Liver (tissue), 3 donors: ENCODE measurements around the gene DYRK4.

Source experiments
- ATF3 ChIP-seq: IDR thresholded peaks from 2 replicates; pipeline ENCODE4 v1.6.1; 2016; ENCODE audit warnings: antibody characterized with exemption
- GABPA ChIP-seq, 2 donors: IDR thresholded peaks in 1 of 2; conservative IDR thresholded peaks in 1 of 2; 2 replicates each; pipeline ENCODE4 v1.6.1; 2016; ENCODE audit warnings: antibody characterized with exemption in 2 of 2, mild to moderate bottlenecking in 1 of 2, moderate library complexity in 1 of 2
- JUND ChIP-seq, 2 donors: IDR thresholded peaks; 2 replicates each; pipeline ENCODE4 v1.6.1; 2016; ENCODE audit warnings: antibody characterized with exemption in 2 of 2
- SP1 ChIP-seq: IDR thresholded peaks from 2 replicates; pipeline ENCODE4 v1.6.1; 2018; ENCODE audit warnings: antibody characterized with exemption, mild to moderate bottlenecking
- TAF1 ChIP-seq: conservative IDR thresholded peaks from 2 replicates; pipeline ENCODE4 v1.6.1; 2016; ENCODE audit warnings: antibody characterized with exemption, mild to moderate bottlenecking
- YY1 ChIP-seq: IDR thresholded peaks from 2 replicates; pipeline ENCODE4 v1.6.1; 2016; ENCODE audit warnings: antibody characterized with exemption, mild to moderate bottlenecking
- TF ChIP-seq, protein P1 (sequence below): fragments of 150-350 bp; IDR thresholded peaks from 2 replicates; pipeline ENCODE4 v1.5.1; 2017; ENCODE audit warnings: improper control_type of control experiment, low read depth, low read length; ENCODE audit not compliant: missing input control
- TF ChIP-seq, protein P2 (sequence below): IDR thresholded peaks from 2 replicates; pipeline ENCODE4 v1.6.1; 2016; ENCODE audit warnings: antibody characterized with exemption
- TF ChIP-seq, protein P3 (sequence below): IDR thresholded peaks from 2 replicates; pipeline ENCODE4 v1.6.1; 2016; ENCODE audit warnings: antibody characterized with exemption
- TF ChIP-seq, protein P4 (sequence below): IDR thresholded peaks from 2 replicates; pipeline ENCODE4 v1.6.1; 2016; ENCODE audit warnings: antibody characterized with exemption, mild to moderate bottlenecking
- donor health status: healthy.
- donor health status: healthy.

- TF ChIP-seq, protein P1, sequence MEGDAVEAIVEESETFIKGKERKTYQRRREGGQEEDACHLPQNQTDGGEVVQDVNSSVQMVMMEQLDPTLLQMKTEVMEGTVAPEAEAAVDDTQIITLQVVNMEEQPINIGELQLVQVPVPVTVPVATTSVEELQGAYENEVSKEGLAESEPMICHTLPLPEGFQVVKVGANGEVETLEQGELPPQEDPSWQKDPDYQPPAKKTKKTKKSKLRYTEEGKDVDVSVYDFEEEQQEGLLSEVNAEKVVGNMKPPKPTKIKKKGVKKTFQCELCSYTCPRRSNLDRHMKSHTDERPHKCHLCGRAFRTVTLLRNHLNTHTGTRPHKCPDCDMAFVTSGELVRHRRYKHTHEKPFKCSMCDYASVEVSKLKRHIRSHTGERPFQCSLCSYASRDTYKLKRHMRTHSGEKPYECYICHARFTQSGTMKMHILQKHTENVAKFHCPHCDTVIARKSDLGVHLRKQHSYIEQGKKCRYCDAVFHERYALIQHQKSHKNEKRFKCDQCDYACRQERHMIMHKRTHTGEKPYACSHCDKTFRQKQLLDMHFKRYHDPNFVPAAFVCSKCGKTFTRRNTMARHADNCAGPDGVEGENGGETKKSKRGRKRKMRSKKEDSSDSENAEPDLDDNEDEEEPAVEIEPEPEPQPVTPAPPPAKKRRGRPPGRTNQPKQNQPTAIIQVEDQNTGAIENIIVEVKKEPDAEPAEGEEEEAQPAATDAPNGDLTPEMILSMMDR: no peak
- no peak for TF ChIP-seq ATF3
- TF ChIP-seq GABPA (IDR thresholded peaks at IDR 0.05 in 1 of 2, conservative IDR thresholded peaks at IDR 0.05 in 1 of 2): no peak
- TF ChIP-seq, protein P2, sequence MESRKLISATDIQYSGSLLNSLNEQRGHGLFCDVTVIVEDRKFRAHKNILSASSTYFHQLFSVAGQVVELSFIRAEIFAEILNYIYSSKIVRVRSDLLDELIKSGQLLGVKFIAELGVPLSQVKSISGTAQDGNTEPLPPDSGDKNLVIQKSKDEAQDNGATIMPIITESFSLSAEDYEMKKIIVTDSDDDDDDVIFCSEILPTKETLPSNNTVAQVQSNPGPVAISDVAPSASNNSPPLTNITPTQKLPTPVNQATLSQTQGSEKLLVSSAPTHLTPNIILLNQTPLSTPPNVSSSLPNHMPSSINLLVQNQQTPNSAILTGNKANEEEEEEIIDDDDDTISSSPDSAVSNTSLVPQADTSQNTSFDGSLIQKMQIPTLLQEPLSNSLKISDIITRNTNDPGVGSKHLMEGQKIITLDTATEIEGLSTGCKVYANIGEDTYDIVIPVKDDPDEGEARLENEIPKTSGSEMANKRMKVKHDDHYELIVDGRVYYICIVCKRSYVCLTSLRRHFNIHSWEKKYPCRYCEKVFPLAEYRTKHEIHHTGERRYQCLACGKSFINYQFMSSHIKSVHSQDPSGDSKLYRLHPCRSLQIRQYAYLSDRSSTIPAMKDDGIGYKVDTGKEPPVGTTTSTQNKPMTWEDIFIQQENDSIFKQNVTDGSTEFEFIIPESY: no peak
- no peak for TF ChIP-seq TAF1
- TF ChIP-seq, protein P3, sequence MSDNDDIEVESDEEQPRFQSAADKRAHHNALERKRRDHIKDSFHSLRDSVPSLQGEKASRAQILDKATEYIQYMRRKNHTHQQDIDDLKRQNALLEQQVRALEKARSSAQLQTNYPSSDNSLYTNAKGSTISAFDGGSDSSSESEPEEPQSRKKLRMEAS: no peak
- no peak for TF ChIP-seq SP1
- TF ChIP-seq, protein P4, sequence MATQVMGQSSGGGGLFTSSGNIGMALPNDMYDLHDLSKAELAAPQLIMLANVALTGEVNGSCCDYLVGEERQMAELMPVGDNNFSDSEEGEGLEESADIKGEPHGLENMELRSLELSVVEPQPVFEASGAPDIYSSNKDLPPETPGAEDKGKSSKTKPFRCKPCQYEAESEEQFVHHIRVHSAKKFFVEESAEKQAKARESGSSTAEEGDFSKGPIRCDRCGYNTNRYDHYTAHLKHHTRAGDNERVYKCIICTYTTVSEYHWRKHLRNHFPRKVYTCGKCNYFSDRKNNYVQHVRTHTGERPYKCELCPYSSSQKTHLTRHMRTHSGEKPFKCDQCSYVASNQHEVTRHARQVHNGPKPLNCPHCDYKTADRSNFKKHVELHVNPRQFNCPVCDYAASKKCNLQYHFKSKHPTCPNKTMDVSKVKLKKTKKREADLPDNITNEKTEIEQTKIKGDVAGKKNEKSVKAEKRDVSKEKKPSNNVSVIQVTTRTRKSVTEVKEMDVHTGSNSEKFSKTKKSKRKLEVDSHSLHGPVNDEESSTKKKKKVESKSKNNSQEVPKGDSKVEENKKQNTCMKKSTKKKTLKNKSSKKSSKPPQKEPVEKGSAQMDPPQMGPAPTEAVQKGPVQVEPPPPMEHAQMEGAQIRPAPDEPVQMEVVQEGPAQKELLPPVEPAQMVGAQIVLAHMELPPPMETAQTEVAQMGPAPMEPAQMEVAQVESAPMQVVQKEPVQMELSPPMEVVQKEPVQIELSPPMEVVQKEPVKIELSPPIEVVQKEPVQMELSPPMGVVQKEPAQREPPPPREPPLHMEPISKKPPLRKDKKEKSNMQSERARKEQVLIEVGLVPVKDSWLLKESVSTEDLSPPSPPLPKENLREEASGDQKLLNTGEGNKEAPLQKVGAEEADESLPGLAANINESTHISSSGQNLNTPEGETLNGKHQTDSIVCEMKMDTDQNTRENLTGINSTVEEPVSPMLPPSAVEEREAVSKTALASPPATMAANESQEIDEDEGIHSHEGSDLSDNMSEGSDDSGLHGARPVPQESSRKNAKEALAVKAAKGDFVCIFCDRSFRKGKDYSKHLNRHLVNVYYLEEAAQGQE: no peak
- no peak for TF ChIP-seq JUND (IDR thresholded peaks at IDR 0.05)
- no peak for TF ChIP-seq YY1
Measured at GRCh38 chr12:4558171-4558570, 3.8 kb upstream of the DYRK4 start.
